ENCODE measurements around the gene BMP3. TPM values are rescaled to one million over a fixed set of nuclear protein-coding genes. Genes with fewer than 3 reads are reported as not detected.
"Not testable (repeated sequence)": the region's sequence is repeated elsewhere in the genome, so short reads cannot be mapped to it uniquely, and the experiment has no call there.

BMP3 gene
- total and polyA plus RNA-seq, 2 experiments from 2014 or later: 2.9 to 7.7 TPM

- Histone ChIP-seq H3K9me3 (ENCODE audit: low read depth) (no peaks in the 10 kb centered on the region), H3K4me1 (ENCODE audit: insufficient read depth) (no peaks in the 10 kb centered on the region), H3K36me3 (replicated peaks; ENCODE audit: insufficient read depth, low read depth) (no peaks in the 10 kb centered on the region), H3K4me3 (no peak overlapping the region), H3K79me2 (no peaks in the 10 kb centered on the region), H3K27me3 (peaks cover 5% of the 10 kb centered on the region), H4K20me1 (ENCODE audit: insufficient read depth, poor library complexity, severe bottlenecking) (no peaks in the 10 kb centered on the region), H2AFZ (no peak overlapping the region), H3K27ac (no peak overlapping the region), H3K4me2 (no peak overlapping the region), H3K9me2 (replicated peaks; ENCODE audit: insufficient read depth) (no peaks in the 10 kb centered on the region)
- TF ChIP-seq EZH2 (IDR thresholded peaks at IDR 0.05; ENCODE audit: borderline replicate concordance): no peak
- no peak for TF ChIP-seq EZH2phosphoT487 (IDR thresholded peaks at IDR 0.05; ENCODE audit: low read depth, severe bottlenecking, unreplicated experiment)
- TF ChIP-seq CTCF (IDR thresholded peaks at IDR 0.05; ENCODE audit: poor library complexity): no peak
- no peak for DNase-seq (ENCODE audit: low spot score)
- 76% methylated on average over 2 of the region's 2 CpGs for WGBS (ENCODE audit: low lambda C conversion rate, missing lambda C conversion rate)
These were observed 39.7 kb upstream of the BMP3 start for GRCh38 chr4:80990851-80991250.

GRCh38 chr4:80999943-81000342 lies 30.6 kb upstream of the BMP3 start:
- TF ChIP-seq EZH2 (IDR thresholded peaks at IDR 0.05; ENCODE audit: borderline replicate concordance) (no peak), CTCF (IDR thresholded peaks at IDR 0.05; ENCODE audit: poor library complexity) (no peak)
- H3K36me3 ChIP-seq (replicated peaks; ENCODE audit: insufficient read depth, low read depth): no peaks in the 10 kb centered on the region
- 91% methylated on average over 3 of the region's 3 CpGs for WGBS (ENCODE audit: low lambda C conversion rate, missing lambda C conversion rate)
- no peak overlapping the region for H2AFZ ChIP-seq
- no peaks in the 10 kb centered on the region for H3K9me3 ChIP-seq (ENCODE audit: low read depth)
- H3K4me1 ChIP-seq (ENCODE audit: insufficient read depth): no peaks in the 10 kb centered on the region
- no peak overlapping the region for H3K27ac ChIP-seq
- no peaks in the 10 kb centered on the region for H3K79me2 ChIP-seq
- H3K27me3 ChIP-seq: no peaks in the 10 kb centered on the region
- no peak overlapping the region for H3K4me2 ChIP-seq
- H3K4me3 ChIP-seq: no peak overlapping the region
- DNase-seq (ENCODE audit: low spot score): no peak
- no peaks in the 10 kb centered on the region for H3K9me2 ChIP-seq (replicated peaks; ENCODE audit: insufficient read depth)
- no peaks in the 10 kb centered on the region for H4K20me1 ChIP-seq (ENCODE audit: insufficient read depth, poor library complexity, severe bottlenecking)

- no peaks in the 10 kb centered on the region for H3K36me3 ChIP-seq (replicated peaks; ENCODE audit: insufficient read depth, low read depth)
- no peaks in the 10 kb centered on the region for H4K20me1 ChIP-seq (ENCODE audit: insufficient read depth, poor library complexity, severe bottlenecking)
- H3K9me3 ChIP-seq (ENCODE audit: low read depth): no peaks in the 10 kb centered on the region
- no peaks in the 10 kb centered on the region for H3K79me2 ChIP-seq
- no peak overlapping the region for H3K4me3 ChIP-seq
- no peaks in the 10 kb centered on the region for H3K9me2 ChIP-seq (replicated peaks; ENCODE audit: insufficient read depth)
- no peaks in the 10 kb centered on the region for H3K27me3 ChIP-seq
- TF ChIP-seq EZH2 (IDR thresholded peaks at IDR 0.05; ENCODE audit: borderline replicate concordance) (no peak), CTCF (IDR thresholded peaks at IDR 0.05; ENCODE audit: poor library complexity) (no peak)
- no peak overlapping the region for H3K4me2 ChIP-seq
- no peak overlapping the region for H3K27ac ChIP-seq
- H2AFZ ChIP-seq: no peak overlapping the region
- no peaks in the 10 kb centered on the region for H3K4me1 ChIP-seq (ENCODE audit: insufficient read depth)
- WGBS (ENCODE audit: low lambda C conversion rate, missing lambda C conversion rate): 30% methylated on average over 2 of the region's 2 CpGs
- DNase-seq (ENCODE audit: low spot score): no peak
These were observed 26.9 kb upstream of the BMP3 start for GRCh38 chr4:81003597-81004111.

- no peak overlapping the region for H2AFZ ChIP-seq
- H3K4me3 ChIP-seq: no peak overlapping the region
- no peak overlapping the region for H3K4me2 ChIP-seq
- no peaks in the 10 kb centered on the region for H3K9me2 ChIP-seq (replicated peaks; ENCODE audit: insufficient read depth)
- DNase-seq (ENCODE audit: low spot score): no peak
- no peaks in the 10 kb centered on the region for H3K9me3 ChIP-seq (ENCODE audit: low read depth)
- H4K20me1 ChIP-seq (ENCODE audit: insufficient read depth, poor library complexity, severe bottlenecking): no peaks in the 10 kb centered on the region
- no peak overlapping the region for H3K27ac ChIP-seq
- TF ChIP-seq EZH2phosphoT487 (IDR thresholded peaks at IDR 0.05; ENCODE audit: low read depth, severe bottlenecking, unreplicated experiment) (no peak), EZH2 (IDR thresholded peaks at IDR 0.05; ENCODE audit: borderline replicate concordance) (no peak), CTCF (IDR thresholded peaks at IDR 0.05; ENCODE audit: poor library complexity) (no peak)
- no peaks in the 10 kb centered on the region for H3K27me3 ChIP-seq
- no peaks in the 10 kb centered on the region for H3K36me3 ChIP-seq (replicated peaks; ENCODE audit: insufficient read depth, low read depth)
- no peaks in the 10 kb centered on the region for H3K4me1 ChIP-seq (ENCODE audit: insufficient read depth)
- WGBS (ENCODE audit: low lambda C conversion rate, missing lambda C conversion rate): 92% methylated on average over 2 of the region's 2 CpGs
- no peaks in the 10 kb centered on the region for H3K79me2 ChIP-seq
These were observed 23.1 kb upstream of the BMP3 start for GRCh38 chr4:81007417-81007816.

GRCh38 chr4:81016566-81016965 lies 13.9 kb upstream of the BMP3 start:
- 76% methylated on average over 2 of the region's 2 CpGs for WGBS (ENCODE audit: low lambda C conversion rate, missing lambda C conversion rate)
- not testable (repeated sequence) for H3K27ac ChIP-seq; H3K36me3 ChIP-seq (replicated peaks; ENCODE audit: insufficient read depth, low read depth)

More at GRCh38 chr4:81016566-81016965, 13.9 kb upstream of the BMP3 start:
- not testable (repeated sequence) for H3K9me3 ChIP-seq (ENCODE audit: low read depth); H3K79me2 ChIP-seq; H3K4me3 ChIP-seq; H3K27me3 ChIP-seq; H3K9me2 ChIP-seq (replicated peaks; ENCODE audit: insufficient read depth); H3K4me2 ChIP-seq; DNase-seq (ENCODE audit: low spot score); H2AFZ ChIP-seq; H4K20me1 ChIP-seq (ENCODE audit: insufficient read depth, poor library complexity, severe bottlenecking); H3K4me1 ChIP-seq (ENCODE audit: insufficient read depth)
